ENCODE results near the gene IL22.

The IL22 gene

DNA sequence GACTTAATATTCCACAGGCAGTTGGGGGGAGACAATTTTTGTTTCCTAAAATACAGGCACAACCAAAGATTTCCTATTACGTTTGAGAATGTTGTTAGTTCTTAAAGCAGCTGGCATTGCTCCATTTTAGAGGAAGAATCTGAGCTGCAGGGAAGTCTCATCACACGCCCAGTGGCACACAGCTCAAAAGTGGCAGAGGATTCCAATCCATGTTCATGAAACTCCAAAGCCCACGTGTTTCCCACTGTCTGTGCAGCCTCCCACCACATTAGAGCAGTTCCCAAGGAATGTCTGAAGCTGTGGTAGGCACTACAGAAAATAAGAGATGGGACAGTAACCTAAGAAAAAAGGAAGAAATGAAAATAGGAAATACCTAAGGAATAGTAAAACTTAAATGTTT is 21.7 kb downstream of the IL22 start:
- Histone ChIP-seq H3K4me1 (ENCODE audit: control insufficient read depth in 1 of 2, insufficient read depth in 1 of 2, low read depth in 1 of 2, low read length in 1 of 2) (peaks cover 5 to 9% of the 10 kb centered on the region in 2 experiments), H3K27ac (no peak overlapping the region), H3K4me3 (ENCODE audit: low read depth in 1 of 2, low read length in 1 of 2) (no peak overlapping the region), H3K36me3 (no peaks in the 10 kb centered on the region), H3K9me3 (no peaks in the 10 kb centered on the region), H3K27me3 (no peaks in the 10 kb centered on the region)
- TF ChIP-seq, protein P1, sequence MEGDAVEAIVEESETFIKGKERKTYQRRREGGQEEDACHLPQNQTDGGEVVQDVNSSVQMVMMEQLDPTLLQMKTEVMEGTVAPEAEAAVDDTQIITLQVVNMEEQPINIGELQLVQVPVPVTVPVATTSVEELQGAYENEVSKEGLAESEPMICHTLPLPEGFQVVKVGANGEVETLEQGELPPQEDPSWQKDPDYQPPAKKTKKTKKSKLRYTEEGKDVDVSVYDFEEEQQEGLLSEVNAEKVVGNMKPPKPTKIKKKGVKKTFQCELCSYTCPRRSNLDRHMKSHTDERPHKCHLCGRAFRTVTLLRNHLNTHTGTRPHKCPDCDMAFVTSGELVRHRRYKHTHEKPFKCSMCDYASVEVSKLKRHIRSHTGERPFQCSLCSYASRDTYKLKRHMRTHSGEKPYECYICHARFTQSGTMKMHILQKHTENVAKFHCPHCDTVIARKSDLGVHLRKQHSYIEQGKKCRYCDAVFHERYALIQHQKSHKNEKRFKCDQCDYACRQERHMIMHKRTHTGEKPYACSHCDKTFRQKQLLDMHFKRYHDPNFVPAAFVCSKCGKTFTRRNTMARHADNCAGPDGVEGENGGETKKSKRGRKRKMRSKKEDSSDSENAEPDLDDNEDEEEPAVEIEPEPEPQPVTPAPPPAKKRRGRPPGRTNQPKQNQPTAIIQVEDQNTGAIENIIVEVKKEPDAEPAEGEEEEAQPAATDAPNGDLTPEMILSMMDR (IDR thresholded peaks at IDR 0.05): no peak

GRCh38 chr12:68231229-68231628 is 22.2 kb downstream of the IL22 start:
- Histone ChIP-seq H3K4me3 (ENCODE audit: low read depth in 1 of 2, low read length in 1 of 2) (no peak overlapping the region), H3K4me1 (ENCODE audit: control insufficient read depth in 1 of 2, insufficient read depth in 1 of 2, low read depth in 1 of 2, low read length in 1 of 2) (peaks cover under 1 to 4% of the 10 kb centered on the region in 2 experiments), H3K27me3 (no peaks in the 10 kb centered on the region), H3K27ac (no peak overlapping the region), H3K9me3 (no peaks in the 10 kb centered on the region), H3K36me3 (no peaks in the 10 kb centered on the region)
- TF ChIP-seq, protein P1 (IDR thresholded peaks at IDR 0.05): no peak

DNA sequence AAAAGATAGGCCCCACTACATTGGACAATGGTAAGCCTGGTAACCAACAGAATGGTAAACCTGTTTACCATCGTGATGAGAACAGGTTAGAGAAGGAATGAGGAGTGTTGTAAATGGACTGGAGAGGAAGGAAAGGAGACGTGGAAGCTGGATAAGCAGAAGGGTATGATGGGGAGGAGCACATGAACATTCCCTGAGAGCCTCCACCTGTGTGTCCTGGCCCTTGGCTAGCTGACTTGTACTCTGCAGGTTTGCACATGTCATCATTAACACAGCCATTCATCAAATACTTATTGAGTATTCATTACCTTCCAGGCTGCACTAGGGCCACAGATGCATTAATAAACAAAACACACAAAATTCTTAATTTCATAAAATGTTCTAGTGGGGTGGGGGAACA is 23.4 kb downstream of the IL22 start:
- no peaks in the 10 kb centered on the region for H3K4me1 ChIP-seq (ENCODE audit: control insufficient read depth in 1 of 2, insufficient read depth in 1 of 2, low read depth in 1 of 2, low read length in 1 of 2)
- TF ChIP-seq, protein P1 (IDR thresholded peaks at IDR 0.05): no peak

DNA sequence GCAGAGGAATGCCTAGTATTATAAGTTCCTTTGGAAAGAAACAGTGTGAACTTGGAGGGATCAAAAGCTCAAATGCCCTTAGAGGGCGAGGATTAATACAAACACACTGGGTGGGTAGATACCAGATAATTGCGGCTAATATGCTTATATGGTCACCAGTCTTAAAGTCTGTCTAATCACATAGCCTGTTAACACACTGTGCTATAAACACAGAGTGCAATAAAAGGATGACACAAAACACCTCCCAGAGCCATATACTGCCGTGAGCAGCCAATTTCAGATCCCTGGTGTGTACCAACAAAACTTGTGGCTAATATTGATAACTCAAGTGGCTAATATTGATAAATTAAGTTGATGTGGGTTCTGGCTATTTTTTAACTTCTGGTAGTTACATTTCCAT is 26.0 kb downstream of the IL22 start:
- Histone ChIP-seq H3K27me3 (peaks cover 2% of the 10 kb centered on the region), H3K36me3 (no peaks in the 10 kb centered on the region), H3K9me3 (no peaks in the 10 kb centered on the region), H3K4me1 (ENCODE audit: control insufficient read depth in 1 of 2, insufficient read depth in 1 of 2, low read depth in 1 of 2, low read length in 1 of 2) (peaks cover 6 to 8% of the 10 kb centered on the region in 2 experiments), H3K4me3 (ENCODE audit: low read depth in 1 of 2, low read length in 1 of 2) (no peak overlapping the region), H3K27ac (no peak overlapping the region)
- TF ChIP-seq, protein P1 (IDR thresholded peaks at IDR 0.05): no peak

More for the DNA sequence above, 23.4 kb downstream of the IL22 start:
- no peaks in the 10 kb centered on the region for H3K36me3 ChIP-seq
- H3K27me3 ChIP-seq: no peaks in the 10 kb centered on the region
- H3K27ac ChIP-seq: no peak overlapping the region
- H3K4me3 ChIP-seq (ENCODE audit: low read depth in 1 of 2, low read length in 1 of 2): no peak overlapping the region
- no peaks in the 10 kb centered on the region for H3K9me3 ChIP-seq

DNA sequence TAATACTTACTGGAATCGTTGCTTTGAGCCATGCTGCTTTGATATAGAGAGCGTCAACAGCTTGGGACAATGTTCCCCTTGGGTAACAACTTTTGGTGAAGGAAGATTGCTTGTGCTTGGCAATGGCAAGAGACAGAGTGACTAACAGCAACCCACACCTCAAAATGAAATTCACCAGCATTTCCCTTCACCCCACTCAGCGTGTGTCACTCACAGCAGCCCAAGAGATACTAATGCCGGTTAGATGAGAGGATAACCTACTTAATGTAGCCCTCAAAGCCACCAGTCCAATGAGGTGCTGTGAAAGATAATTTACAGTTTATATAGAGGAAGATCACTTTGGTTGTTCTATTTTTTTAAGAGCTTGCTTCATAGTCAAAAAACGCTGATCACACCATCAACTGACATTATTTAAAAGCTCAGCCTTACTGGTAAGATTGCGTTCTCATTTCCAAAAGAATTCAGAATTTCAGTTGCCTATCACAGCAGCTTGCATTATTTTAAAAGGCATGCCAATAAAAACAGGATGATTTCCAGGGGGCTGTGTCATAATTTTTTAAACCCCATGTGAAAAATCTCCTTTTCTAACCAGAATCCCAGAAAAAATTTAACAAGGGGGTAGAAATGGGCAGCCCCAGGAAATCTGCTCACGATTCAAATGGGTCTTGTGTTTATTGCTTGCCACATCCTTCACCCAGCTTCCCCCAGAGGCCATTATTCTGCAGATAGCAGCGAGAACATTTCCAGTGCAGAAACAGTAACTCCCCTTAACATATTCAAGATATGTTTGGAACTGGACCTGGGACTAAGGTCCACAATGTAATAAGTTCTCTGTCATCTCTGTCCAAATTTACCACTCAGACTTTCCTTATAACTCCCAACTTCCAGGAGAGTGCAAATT is 27.6 kb downstream of the IL22 start, which contains the start of gene IL26:
Gene IL26, minus strand, starts transcription at position 235 of the 901 bp plus-strand sequence. Its CDS starts 54 bp downstream, at position 181.
- TF ChIP-seq, protein P1 (IDR thresholded peaks at IDR 0.05): no peak
- Histone ChIP-seq H3K4me1 (ENCODE audit: control insufficient read depth in 1 of 2, insufficient read depth in 1 of 2, low read depth in 1 of 2, low read length in 1 of 2) (peaks cover 6 to 8% of the 10 kb centered on the region in 2 experiments), H3K27ac (no peak within 1 kb of the TSS), H3K36me3 (no peaks in the 10 kb centered on the region), H3K27me3 (peaks cover 18% of the 10 kb centered on the region), H3K9me3 (no peaks in the 10 kb centered on the region), H3K4me3 (ENCODE audit: low read depth in 1 of 2, low read length in 1 of 2) (no peak within 1 kb of the TSS)

All from neutrophil (primary cell).